ENCODE results near the gene HSF2BP. TPM values are rescaled to one million over a fixed set of nuclear protein-coding genes. Genes with fewer than 3 reads are reported as not detected.

The HSF2BP gene
- total RNA-seq, 1 experiment from 2014 or later, result 1.5 TPM

DNA sequence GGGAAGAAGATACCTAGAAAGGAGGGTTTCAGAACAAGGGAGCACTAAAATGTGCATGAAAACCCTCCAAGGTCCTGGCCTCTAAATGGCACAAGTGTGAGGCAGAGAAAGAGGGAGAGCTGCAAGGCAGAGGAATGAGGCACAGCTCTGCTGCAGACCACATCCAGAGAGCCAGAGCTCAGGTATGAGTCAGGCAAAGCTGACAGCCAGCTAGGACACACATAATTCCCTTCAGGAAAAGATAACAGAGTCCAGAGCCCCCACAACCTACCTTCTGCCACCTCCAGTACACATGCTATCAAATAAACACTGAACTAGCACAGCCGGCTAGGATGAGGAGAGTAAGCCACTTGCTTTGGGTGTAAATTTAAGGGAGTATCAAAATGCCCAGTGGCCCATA, 62.2 kb downstream of the HSF2BP start:
- no peak overlapping the region for H2BK12ac ChIP-seq (ENCODE audit: insufficient read length, low read depth, low read length)
- Mint-ChIP-seq H3K4me3 (no peak overlapping the region), H3K27me3 (ENCODE audit: low read depth) (no peaks in the 10 kb centered on the region), H3K27ac (no peak overlapping the region), H3K4me1 (no peaks in the 10 kb centered on the region), H3K9me3 (no peaks in the 10 kb centered on the region), H3K36me3 (ENCODE audit: insufficient read depth in 1 of 3, low read depth in 3 of 3) (no peaks in the 10 kb centered on the region)
- no peak overlapping the region for H2BK20ac ChIP-seq (ENCODE audit: low read depth, low read length, poor library complexity, severe bottlenecking)
- no peak overlapping the region for H3K14ac ChIP-seq (ENCODE audit: insufficient read depth, low read length)
- no peaks in the 10 kb centered on the region for H3K4me1 ChIP-seq (ENCODE audit: insufficient read depth, low read length)
- no peak for DNase-seq
- no peak overlapping the region for H3K18ac ChIP-seq (ENCODE audit: insufficient read length, low read depth, low read length)
- H4K5ac ChIP-seq (ENCODE audit: insufficient read length, low read depth, low read length), result no peak overlapping the region
- no peak overlapping the region for H3K23ac ChIP-seq (ENCODE audit: insufficient read length, low read depth, low read length)
- H4K91ac ChIP-seq (ENCODE audit: insufficient read length, low read depth, low read length), result no peak overlapping the region
- TF ChIP-seq, protein P1, sequence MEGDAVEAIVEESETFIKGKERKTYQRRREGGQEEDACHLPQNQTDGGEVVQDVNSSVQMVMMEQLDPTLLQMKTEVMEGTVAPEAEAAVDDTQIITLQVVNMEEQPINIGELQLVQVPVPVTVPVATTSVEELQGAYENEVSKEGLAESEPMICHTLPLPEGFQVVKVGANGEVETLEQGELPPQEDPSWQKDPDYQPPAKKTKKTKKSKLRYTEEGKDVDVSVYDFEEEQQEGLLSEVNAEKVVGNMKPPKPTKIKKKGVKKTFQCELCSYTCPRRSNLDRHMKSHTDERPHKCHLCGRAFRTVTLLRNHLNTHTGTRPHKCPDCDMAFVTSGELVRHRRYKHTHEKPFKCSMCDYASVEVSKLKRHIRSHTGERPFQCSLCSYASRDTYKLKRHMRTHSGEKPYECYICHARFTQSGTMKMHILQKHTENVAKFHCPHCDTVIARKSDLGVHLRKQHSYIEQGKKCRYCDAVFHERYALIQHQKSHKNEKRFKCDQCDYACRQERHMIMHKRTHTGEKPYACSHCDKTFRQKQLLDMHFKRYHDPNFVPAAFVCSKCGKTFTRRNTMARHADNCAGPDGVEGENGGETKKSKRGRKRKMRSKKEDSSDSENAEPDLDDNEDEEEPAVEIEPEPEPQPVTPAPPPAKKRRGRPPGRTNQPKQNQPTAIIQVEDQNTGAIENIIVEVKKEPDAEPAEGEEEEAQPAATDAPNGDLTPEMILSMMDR (conservative IDR thresholded peaks at IDR 0.05), result no peak
- H3K56ac ChIP-seq (ENCODE audit: insufficient read length, low read depth, low read length), result no peak overlapping the region
- H3K4me2 ChIP-seq (ENCODE audit: insufficient read depth, insufficient read length, low read length), result no peak overlapping the region
- H3K79me1 ChIP-seq (ENCODE audit: insufficient read depth, low read depth, low read length, poor library complexity, severe bottlenecking), result no peaks in the 10 kb centered on the region
- H3K27ac ChIP-seq (ENCODE audit: insufficient read length, low read depth, low read length), result no peak overlapping the region
- H3K23me2 ChIP-seq (ENCODE audit: insufficient read length, low read depth, low read length, poor library complexity, severe bottlenecking), result no peaks in the 10 kb centered on the region
- no peaks in the 10 kb centered on the region for H4K20me1 ChIP-seq (ENCODE audit: control insufficient read depth, insufficient read depth, insufficient read length)
- H2BK5ac ChIP-seq (ENCODE audit: insufficient read length, low read length), result no peak overlapping the region
- no peak overlapping the region for H3T11ph ChIP-seq (ENCODE audit: low read length)
- H4K8ac ChIP-seq (replicated peaks; ENCODE audit: insufficient read length, low read depth, low read length), result no peak overlapping the region
- no peak overlapping the region for H2AFZ ChIP-seq (ENCODE audit: low read length)
- no peaks in the 10 kb centered on the region for H3K27me3 ChIP-seq (ENCODE audit: insufficient read depth, low read length)
- H2BK15ac ChIP-seq (ENCODE audit: low read depth, low read length), result no peak overlapping the region
- no peaks in the 10 kb centered on the region for H3K9me3 ChIP-seq (ENCODE audit: control insufficient read depth, low read depth, low read length)
- H3K9ac ChIP-seq (ENCODE audit: extremely low read depth, insufficient read length, low read length), result no peak overlapping the region
- no peak overlapping the region for H2AK5ac ChIP-seq (ENCODE audit: insufficient read length, low read length)
- no peaks in the 10 kb centered on the region for H3K79me2 ChIP-seq (ENCODE audit: insufficient read depth, low read length)
- H3K4ac ChIP-seq (ENCODE audit: low read depth, low read length), result no peak overlapping the region
- no CpG with 5 or more reads among the region's 1 CpG for WGBS (ENCODE audit: extremely low coverage, insufficient read length, low lambda C conversion rate)
- no peak overlapping the region for H2BK120ac ChIP-seq (ENCODE audit: low read depth, low read length, poor library complexity, severe bottlenecking)
